ENCODE results near the gene GSG1. TPM values are rescaled to one million over a fixed set of nuclear protein-coding genes. Genes with fewer than 3 reads are reported as not detected.

The GSG1 gene
- total RNA-seq, 1 experiment from 2014 or later = not detected

DNA sequence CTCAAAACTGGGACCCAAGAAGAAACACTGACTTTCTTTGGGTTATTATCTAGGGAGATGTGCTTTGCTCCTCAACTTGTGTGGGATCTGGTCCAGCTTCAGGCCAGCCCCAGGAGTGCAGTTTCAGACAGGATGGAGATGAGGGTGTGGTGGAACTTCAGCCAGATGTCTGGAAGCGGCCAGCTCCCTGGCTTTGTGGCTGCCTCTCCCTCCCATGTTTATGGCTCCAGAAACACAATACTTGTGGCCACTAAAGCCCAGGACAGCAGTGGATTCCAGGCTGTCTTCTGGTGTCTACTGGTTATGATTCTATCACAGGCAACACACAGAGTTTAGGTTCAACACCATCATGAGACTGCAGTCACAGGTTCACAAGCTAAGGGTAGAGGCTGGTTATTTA lies 48.8 kb upstream of the GSG1 start:
- Histone ChIP-seq H2AFZ (ENCODE audit: low read depth, low read length, poor library complexity, severe bottlenecking) (no peak overlapping the region), H3K9me2 (ENCODE audit: insufficient read depth) (no peaks in the 10 kb centered on the region), H3K36me3 (ENCODE audit: control insufficient read depth in 1 of 2, insufficient read depth in 2 of 2, low read length in 2 of 2) (no peaks in the 10 kb centered on the region), H3K79me2 (ENCODE audit: insufficient read depth, low read length) (no peaks in the 10 kb centered on the region), H3K4me1 (ENCODE audit: control insufficient read depth in 1 of 2, insufficient read depth in 2 of 2, low read length in 2 of 2) (peaks cover 0 to 12% of the 10 kb centered on the region in 2 experiments; a peak in 2 of 4 replicates), H4K20me1 (ENCODE audit: insufficient read depth) (no peaks in the 10 kb centered on the region), H3K9ac (ENCODE audit: low read length) (no peak overlapping the region), H3K27ac (ENCODE audit: low read depth, low read length) (no peak overlapping the region), H3K4me3 (replicated peaks in 1 of 2; ENCODE audit: low read depth in 1 of 2, low read length in 2 of 2) (no peak overlapping the region), H3K4me2 (ENCODE audit: low read length) (no peak overlapping the region), H3K27me3 (ENCODE audit: insufficient read depth, low read length) (no peaks in the 10 kb centered on the region), H3K9me3 (ENCODE audit: control insufficient read depth in 1 of 2, insufficient read depth in 1 of 2, low read depth in 1 of 2, low read length in 2 of 2) (no peaks in the 10 kb centered on the region)
- no TSS peak for BruUV-seq (replicated peaks)
- CTCF ChIA-PET = no interaction called here
- DNase-seq (ENCODE audit: low read depth, low spot score) (no peak), ATAC-seq (no peak)
- no peak for TF ChIP-seq CEBPB (IDR thresholded peaks at IDR 0.05; ENCODE audit: low read depth)
- no peak for TF ChIP-seq FOSL1 (IDR thresholded peaks at IDR 0.05; ENCODE audit: low read depth)
- TF ChIP-seq REST (IDR thresholded peaks at IDR 0.05; ENCODE audit: low read depth) = no peak
- TF ChIP-seq SP1 (IDR thresholded peaks at IDR 0.05; ENCODE audit: low read depth) = no peak
- TF ChIP-seq POLR2A (IDR thresholded peaks at IDR 0.05; ENCODE audit: borderline replicate concordance, extremely low read depth, insufficient read depth, insufficient read length) = no peak
- no peak for TF ChIP-seq EGR1 (IDR thresholded peaks at IDR 0.05; ENCODE audit: low read depth)
- no peak for TF ChIP-seq RAD21 (IDR thresholded peaks at IDR 0.05; ENCODE audit: low read depth)
- no peak for TF ChIP-seq ATF3 (IDR thresholded peaks at IDR 0.05)
- TF ChIP-seq CTCF (IDR thresholded peaks at IDR 0.05 in 2 of 3, conservative IDR thresholded peaks at IDR 0.05 in 1 of 3; ENCODE audit: borderline replicate concordance in 1 of 3, insufficient read depth in 1 of 3, low read depth in 2 of 3, low read length in 2 of 3) = no peak
- TF ChIP-seq CBX3 (IDR thresholded peaks at IDR 0.05; ENCODE audit: low read depth) = no peak
- TF ChIP-seq POLR2AphosphoS5 (IDR thresholded peaks at IDR 0.05; ENCODE audit: low read depth, low read length) = no peak
- no peak for TF ChIP-seq MAX (IDR thresholded peaks at IDR 0.05)
- TF ChIP-seq ELF1 (IDR thresholded peaks at IDR 0.05; ENCODE audit: borderline replicate concordance, low read depth) = no peak
- TF ChIP-seq JUND (IDR thresholded peaks at IDR 0.05) = no peak
- no peak for TF ChIP-seq TCF7L2 (IDR thresholded peaks at IDR 0.05; ENCODE audit: borderline replicate concordance, extremely low read depth, insufficient read depth, insufficient read length)
- no peak for TF ChIP-seq EZH2 (IDR thresholded peaks at IDR 0.05)
- POLR2A ChIA-PET = no interaction called here
- RAD21 ChIA-PET (ENCODE audit: low non-redundant PET in 1 of 2, low total read pairs in 2 of 2, uncharacterized antibody in 2 of 2, unreplicated experiment in 2 of 2) = no interaction called here
- intact Hi-C loops (cut with micrococcal nuclease) = no loop called here
